GM18951 (cell line): ENCODE data around the gene KSR1.

Experiments
- POLR2A ChIP-seq: IDR thresholded peaks from 4 replicates; pipeline ENCODE4 v1.6.1; 2011; ENCODE audit warnings: mild to moderate bottlenecking; ENCODE audit not compliant: insufficient read length, insufficient read depth; ENCODE audit errors: extremely low read depth
- in situ Hi-C: fragments of 300-500 bp; cut with MboI; formaldehyde crosslinking; loops from one replicate; pipeline ENCODE4 v1.12.0; 2022; ENCODE audit warnings: low sequenced_read_pairs, mixed read lengths, inconsistent platforms; ENCODE audit not compliant: unreplicated experiment

KSR1 gene

DNA sequence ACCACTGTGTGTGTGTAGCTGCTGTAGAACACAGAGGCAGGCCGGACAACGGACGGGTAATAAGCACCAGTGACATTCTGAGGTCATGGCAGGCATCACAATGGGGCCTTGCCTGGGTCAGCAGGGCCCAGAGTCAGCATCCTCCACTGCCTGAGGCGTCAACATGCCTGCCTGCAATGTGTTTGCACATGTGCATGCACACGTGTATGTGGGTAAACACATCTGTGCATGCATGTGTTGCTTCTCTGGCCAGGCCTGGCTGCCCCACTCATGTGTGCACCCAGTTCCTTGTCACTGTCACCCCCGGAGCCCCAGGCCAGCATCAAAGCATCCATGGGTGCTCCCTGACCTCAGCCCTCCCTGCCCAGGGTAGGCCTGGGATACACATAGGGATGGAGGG, 218.1 kb downstream of the KSR1 start:
- TF ChIP-seq POLR2A, result no peak
- in situ Hi-C loops, result no loop called here
